Kasumi-1 (cell line): ENCODE results near the gene STEAP4.
"Not testable (repeated sequence)": the region's sequence is repeated elsewhere in the genome, so short reads cannot be mapped to it uniquely, and the experiment has no call there.

Experiments used
- DNase-seq, 2 experiments: peaks; one replicate each; lab custom pipeline; 2025; lab: John Stamatoyannopoulos, UW

The STEAP4 gene

GRCh38 chr7:88268051-88268450 lies 38.6 kb downstream of the STEAP4 start:
- DNase-seq, result no peak

- DNase-seq, result no peak
Measured at GRCh38 chr7:88267421-88267820, 39.3 kb downstream of the STEAP4 start.

- DNase-seq, result peak; percentile 44 to 47
Measured at GRCh38 chr7:88264987-88265386, 41.7 kb downstream of the STEAP4 start.

GRCh38 chr7:88262562-88262961 lies 44.1 kb downstream of the STEAP4 start:
- no peak for DNase-seq

GRCh38 chr7:88260719-88261118 lies 46.0 kb downstream of the STEAP4 start:
- DNase-seq, result no peak

- DNase-seq, result no peak
Measured at GRCh38 chr7:88259656-88260380, 46.9 kb downstream of the STEAP4 start.

- DNase-seq, result not testable (repeated sequence)
Measured at GRCh38 chr7:88258296-88258695, 48.4 kb downstream of the STEAP4 start.

GRCh38 chr7:88256906-88257305 lies 49.8 kb downstream of the STEAP4 start:
- DNase-seq, result no peak

GRCh38 chr7:88254721-88255424 lies 51.8 kb downstream of the STEAP4 start:
- DNase-seq, result no peak

- no peak for DNase-seq
Measured at GRCh38 chr7:88253640-88254039, 53.1 kb downstream of the STEAP4 start.

GRCh38 chr7:88244258-88244657 lies 62.4 kb downstream of the STEAP4 start:
- no peak for DNase-seq

GRCh38 chr7:88243345-88243909 lies 63.3 kb downstream of the STEAP4 start:
- peak; percentile 69 to 74 for DNase-seq

- DNase-seq, result no peak
Measured at GRCh38 chr7:88239852-88240251, 66.8 kb downstream of the STEAP4 start.

- DNase-seq, result no peak
Measured at GRCh38 chr7:88233828-88234227, 72.9 kb downstream of the STEAP4 start.

- no peak for DNase-seq
Measured at GRCh38 chr7:88230646-88231045, 76.0 kb downstream of the STEAP4 start.

GRCh38 chr7:88229302-88229995 lies 77.2 kb downstream of the STEAP4 start:
- DNase-seq, result no peak

GRCh38 chr7:88226886-88227516 lies 79.7 kb downstream of the STEAP4 start:
- DNase-seq, result no peak

- no peak for DNase-seq
Measured at GRCh38 chr7:88226201-88226600, 80.5 kb downstream of the STEAP4 start.

GRCh38 chr7:88224601-88225275 lies 82.0 kb downstream of the STEAP4 start:
- peak; percentile 11 to 18 for DNase-seq

- DNase-seq, result no peak
Measured at GRCh38 chr7:88223265-88223664, 83.4 kb downstream of the STEAP4 start.
